HG03025 (cell line): ENCODE measurements around the gene ATG7.
"Not testable (repeated sequence)": the region's sequence is repeated elsewhere in the genome, so short reads cannot be mapped to it uniquely, and the experiment has no call there.

Experiments
- ATAC-seq: cut with Tn5 transposase; IDR thresholded peaks from one replicate; pipeline ENCODE4 v1.9.1; 2021; ENCODE audit warnings: mild to moderate bottlenecking, moderate library complexity; ENCODE audit not compliant: unreplicated experiment, low FRiP score

Gene ATG7

GRCh38 chr3:11346416-11346815, 74.2 kb downstream of the ATG7 start:
- ATAC-seq: no peak

- not testable (repeated sequence) for ATAC-seq
Measured at GRCh38 chr3:11348877-11349276, 76.7 kb downstream of the ATG7 start.

DNA sequence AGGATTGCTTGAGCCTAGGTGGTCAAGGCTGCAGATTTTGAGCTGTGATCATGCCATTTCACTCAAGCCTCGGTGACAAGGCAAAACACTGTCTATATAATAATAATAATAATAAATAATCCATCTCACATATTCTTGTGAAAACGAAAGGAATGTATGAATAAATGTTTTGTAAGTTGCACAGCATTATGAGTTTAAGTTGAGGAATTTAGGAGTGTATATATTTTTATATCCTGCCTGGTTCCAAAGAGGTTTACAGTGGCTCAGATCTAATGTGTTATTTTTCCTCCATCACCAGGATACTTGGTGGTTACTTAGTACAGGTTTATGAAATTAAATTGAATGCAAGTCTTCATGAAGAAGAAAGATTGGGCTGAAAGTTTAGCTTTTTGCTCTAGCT, 77.2 kb downstream of the ATG7 start:
- ATAC-seq: no peak

DNA sequence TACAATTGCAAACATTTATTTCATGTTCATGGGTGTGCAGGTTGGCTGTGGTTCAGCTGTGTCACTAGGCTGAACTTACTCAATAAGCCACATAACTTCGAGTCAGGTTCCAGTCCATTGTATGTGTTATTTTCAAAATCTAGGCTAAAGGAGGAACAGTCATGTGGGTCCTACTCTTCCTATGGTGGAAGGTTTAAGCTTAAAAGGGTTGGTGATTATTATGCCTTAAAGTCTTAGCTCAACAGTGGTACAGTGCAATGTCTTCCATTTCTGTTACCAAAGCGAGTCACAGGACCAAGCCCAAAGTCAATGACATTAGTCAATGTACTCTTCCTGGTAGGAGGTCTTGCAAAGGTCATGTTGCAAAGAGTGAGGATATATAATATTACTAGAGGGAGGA, 78.2 kb downstream of the ATG7 start:
- no peak for ATAC-seq

- no peak for ATAC-seq
Measured at GRCh38 chr3:11351451-11351850, 79.3 kb downstream of the ATG7 start.

GRCh38 chr3:11356269-11356668, 84.1 kb downstream of the ATG7 start:
- ATAC-seq: no peak

DNA sequence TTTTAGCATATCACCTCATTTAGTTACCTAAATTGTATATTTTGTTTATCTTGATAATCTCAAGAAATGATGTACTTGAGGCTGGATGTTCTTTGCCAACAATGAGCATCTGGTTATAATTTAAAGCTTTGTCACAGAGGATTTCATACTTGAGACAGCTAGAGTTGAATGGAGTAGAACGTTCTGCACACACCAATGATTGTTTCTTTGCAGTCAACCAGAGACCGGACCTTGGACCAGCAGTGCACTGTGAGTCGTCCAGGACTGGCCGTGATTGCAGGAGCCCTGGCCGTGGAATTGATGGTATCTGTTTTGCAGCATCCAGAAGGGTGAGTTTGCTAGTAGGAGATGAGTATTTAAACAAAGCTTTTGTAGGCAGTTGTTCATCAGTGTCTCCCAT, 90.4 kb downstream of the ATG7 start:
- ATAC-seq: no peak

DNA sequence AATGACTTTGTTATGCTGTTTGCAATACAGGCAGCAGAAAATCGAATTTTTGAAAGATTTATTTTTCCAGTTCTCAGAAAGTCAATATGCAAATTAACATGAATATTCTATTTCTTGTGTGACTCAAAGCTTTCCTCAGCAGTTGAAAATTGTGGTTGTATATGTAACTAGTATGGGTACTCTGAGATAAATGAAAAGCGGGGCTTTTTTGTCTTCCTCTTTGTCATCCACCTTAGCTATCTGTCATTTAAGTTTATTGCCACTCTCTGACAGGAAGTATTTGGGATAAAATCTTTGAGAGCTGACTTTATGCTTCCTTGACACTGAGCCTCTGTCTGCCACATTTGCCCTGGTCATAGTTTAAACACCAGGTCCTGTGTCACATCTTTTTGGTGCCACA, 91.5 kb downstream of the ATG7 start:
- ATAC-seq: no peak

DNA sequence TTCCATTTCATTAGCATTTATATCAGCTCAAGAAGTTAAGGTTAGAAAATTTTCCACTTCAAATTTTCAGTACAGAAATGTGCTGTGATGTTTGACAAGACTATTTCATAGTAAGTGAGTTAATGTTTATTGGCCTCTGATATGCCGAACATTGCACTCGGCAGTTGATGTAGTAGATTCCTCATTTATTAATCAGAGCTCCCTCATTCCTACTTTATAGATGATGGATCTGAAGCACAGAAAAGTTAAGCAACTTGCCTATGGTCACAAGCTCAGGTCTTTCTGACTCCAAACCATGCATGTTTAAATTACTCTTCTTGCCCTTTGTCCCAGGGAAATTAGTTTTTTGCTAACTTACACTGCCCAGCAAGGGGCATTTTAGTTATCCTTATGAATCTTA, 92.0 kb downstream of the ATG7 start:
- no peak for ATAC-seq

DNA sequence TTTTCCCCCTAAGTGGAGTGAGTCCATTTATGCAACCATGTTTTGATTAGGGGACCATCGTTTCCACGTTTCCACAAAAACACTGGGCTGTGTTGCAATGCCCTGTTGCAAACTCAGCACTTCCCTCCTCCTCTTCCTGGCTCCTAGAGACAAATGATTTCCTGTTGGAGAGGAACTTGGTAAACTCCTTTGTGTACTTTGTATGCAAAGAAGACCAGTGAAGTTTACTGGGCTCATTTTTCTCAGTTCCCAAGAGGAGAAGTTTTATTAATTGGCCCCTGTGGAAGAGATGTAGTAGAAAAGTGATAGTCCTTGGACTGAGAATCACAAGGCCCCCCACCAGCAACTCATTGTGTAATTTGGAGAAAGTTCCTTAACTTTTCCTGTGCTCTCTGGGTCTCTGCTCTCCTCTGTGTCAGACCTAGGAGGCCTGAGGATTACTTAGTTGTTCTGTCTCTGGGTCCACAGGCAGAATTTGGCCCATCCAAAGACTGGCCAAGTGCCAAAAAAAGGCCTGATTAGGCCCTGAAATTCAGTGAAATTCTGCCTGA, 95.0 kb downstream of the ATG7 start:
- ATAC-seq: no peak

DNA sequence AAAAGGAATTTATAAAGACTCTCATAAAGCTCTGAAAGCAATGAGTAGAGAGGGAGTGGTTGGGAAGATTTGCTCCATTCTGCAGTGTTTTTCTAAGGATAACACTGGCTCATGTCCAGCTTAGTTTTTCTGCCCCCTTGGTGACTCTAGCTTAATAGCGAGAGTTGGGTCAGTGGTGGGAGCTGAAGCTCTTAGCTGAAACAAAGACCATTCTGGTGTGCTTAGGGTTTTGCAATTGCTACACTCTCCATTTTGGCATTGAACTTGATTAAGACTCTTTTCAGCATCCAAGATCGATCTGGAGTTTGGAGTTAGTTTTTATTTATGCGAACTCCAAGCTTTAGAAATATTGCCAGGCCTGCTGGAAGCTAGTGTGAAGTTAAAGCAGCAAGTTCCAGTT, 98.0 kb downstream of the ATG7 start:
- ATAC-seq: no peak

DNA sequence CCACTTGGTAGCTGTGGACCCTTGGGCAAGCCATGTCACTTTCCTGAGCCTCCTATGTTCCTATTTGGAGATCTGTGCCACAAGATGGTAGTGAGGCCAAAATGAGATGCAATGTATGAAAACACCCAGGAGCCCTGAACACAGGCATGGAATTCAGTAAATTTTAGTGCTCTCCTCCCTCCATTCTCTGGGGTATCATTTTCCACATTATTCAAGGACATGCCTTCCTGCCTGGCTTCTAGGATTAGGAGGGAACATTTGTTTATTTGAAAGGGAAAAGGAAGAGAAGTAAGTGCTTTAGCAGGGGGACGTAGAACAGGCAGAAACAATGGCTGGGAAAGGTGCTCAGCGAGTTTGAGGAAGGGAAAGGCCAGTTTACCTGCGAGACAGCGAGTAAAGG, 98.8 kb downstream of the ATG7 start:
- ATAC-seq: no peak

DNA sequence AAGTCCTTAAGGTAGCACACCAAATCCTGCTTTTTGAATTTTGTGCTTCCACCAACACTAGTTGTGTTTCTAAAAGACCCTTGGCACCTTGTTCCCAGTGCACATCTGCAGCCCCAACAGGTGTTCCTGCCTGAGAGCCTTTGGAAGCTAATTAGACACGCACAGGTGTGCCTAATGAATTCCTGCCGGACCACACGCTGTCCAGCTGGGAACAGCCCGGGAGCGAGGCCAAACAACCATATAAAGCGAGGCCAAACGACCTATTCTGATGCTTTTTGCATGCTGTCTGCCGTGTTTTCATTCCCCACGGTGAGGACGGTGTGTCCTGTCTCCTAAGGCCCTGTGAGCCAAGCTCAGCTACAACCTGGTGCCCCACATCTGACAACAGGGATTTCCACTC, 99.5 kb downstream of the ATG7 start:
- no peak for ATAC-seq

- no peak for ATAC-seq
Measured at GRCh38 chr3:11373235-11373634, 101.0 kb downstream of the ATG7 start.

- no peak for ATAC-seq
Measured at GRCh38 chr3:11373654-11374053, 101.5 kb downstream of the ATG7 start.

DNA sequence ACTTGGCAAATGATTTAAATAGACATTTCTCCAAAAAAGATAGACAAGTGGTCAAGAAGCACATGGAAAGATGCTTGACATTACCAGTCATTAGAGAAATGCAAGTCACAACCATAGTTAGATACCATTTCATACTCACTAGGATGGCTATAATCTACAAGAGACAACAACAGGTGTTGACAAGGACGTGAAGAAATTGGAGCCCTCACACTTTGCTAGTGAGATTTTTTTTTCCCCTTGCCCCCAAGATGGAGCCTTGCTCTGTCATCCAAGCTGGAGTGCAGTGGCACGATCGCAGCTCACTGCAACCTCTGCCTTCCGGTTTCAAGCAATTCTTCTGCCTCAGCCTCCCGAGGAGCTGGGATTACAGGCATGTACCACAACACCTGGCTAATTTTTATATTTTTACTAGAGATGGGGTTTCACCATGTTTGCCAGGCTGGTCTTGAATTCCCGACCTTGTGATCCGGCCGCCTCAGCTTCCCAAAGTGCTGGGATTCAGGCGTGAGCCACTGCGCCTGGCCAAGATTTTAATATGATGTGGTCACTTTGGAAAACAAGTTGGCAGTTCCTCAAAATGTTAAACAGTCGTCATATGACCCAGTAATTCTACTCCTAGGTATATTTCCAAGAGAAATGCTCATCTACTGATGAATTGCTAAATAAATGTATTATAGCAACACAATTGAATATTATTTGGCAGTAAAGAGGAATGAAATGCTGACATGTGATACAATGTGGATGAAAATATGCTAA, 103.3 kb downstream of the ATG7 start:
- no peak for ATAC-seq

GRCh38 chr3:11377719-11378118, 105.5 kb downstream of the ATG7 start:
- no peak for ATAC-seq

DNA sequence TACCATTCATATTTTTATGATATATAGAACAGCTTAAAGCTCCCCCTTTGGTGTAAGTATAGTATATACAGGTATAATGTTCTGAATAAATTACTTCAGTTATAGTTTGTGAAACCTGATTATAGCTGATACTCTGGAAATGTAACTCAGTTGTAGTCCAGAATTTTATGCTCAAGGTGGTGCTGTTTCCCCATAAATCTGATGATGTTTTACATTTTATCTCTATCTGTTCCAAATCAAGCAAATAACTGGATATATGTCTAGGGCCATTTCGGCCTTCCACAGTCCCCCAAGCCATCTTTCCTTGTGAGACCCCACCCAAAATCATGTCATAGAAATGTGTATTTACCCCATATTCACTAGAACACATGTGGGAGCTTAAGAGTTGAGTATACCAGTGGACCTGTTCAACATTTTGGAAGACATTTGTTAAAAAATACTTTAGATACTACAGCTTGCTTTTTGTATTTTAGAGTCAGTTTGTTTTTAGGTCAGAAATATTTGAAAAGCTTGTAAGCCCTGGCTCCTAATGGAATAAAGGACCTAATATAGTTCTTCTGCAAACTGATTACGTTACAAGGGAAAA, 107.1 kb downstream of the ATG7 start:
- ATAC-seq: no peak

- no peak for ATAC-seq
Measured at GRCh38 chr3:11379824-11380701, 107.9 kb downstream of the ATG7 start.

DNA sequence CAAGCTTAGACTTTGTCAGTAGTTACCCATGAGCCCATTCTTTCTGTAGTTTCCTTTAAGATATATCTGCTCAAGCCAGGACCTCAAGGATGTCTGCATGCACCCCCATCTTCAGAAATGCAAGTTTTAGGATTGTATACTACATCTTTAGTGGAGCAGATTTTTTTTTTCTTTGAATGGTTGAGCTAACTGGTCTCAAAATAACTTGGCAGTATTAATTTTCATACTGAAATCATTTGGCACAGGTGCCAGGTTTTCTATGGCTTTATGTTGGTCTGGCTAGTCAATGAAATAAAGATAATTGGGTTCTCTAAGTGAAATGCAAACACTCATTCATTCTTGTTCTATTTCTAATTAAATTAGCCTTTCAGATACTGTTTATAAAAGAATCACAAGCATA, 108.9 kb downstream of the ATG7 start:
- no peak for ATAC-seq

GRCh38 chr3:11381563-11381962, 109.4 kb downstream of the ATG7 start:
- ATAC-seq: no peak
